BE2C (cell line): ENCODE measurements around the gene SMARCAD1. TPM values are rescaled to one million over a fixed set of nuclear protein-coding genes. Genes with fewer than 3 reads are reported as not detected.

ENCODE experiments used
- DNase-seq: peaks from one replicate; pipeline ENCODE4 v3.0.0-alpha.2; 2020
- H3K27me3 ChIP-seq: fragments of 250-450 bp; sonication (Bioruptor Pico); 2 replicates; pipeline ENCODE4 v1.5.1; 2020; ENCODE audit warnings: mild to moderate bottlenecking
- H3K36me3 ChIP-seq: fragments of 250-450 bp; sonication (Bioruptor Pico); 2 replicates; pipeline ENCODE4 v1.5.1; 2020; ENCODE audit warnings: mild to moderate bottlenecking
- H3K4me1 ChIP-seq: fragments of 250-450 bp; sonication (Bioruptor Pico); 2 replicates; pipeline ENCODE4 v1.5.1; 2020
- H3K4me3 ChIP-seq: 2 replicates; pipeline ENCODE4 v1.5.1; 2011; ENCODE audit warnings: low read depth, low read length
- H3K9me3 ChIP-seq: fragments of 250-450 bp; sonication (Bioruptor Pico); 2 replicates; pipeline ENCODE4 v1.5.1; 2020
- CTCF ChIP-seq: IDR thresholded peaks from 2 replicates; pipeline ENCODE4 v1.5.1; 2012; ENCODE audit warnings: mild to moderate bottlenecking, low read depth, low read length
- polyA plus RNA-seq: library from polyadenylated mRNA; unstranded; fragments of >200 nt; gene quantifications from one replicate; pipeline ENCODE4 v1.2.1, GENCODE V29; 2012; ENCODE audit warnings: low read depth, missing spikeins; ENCODE audit not compliant: insufficient read length, insufficient read depth

Gene SMARCAD1
- 17.1 TPM for polyA plus RNA-seq

- no peak for TF ChIP-seq CTCF
- H3K27me3 ChIP-seq: no peaks in the 10 kb centered on the region
- H3K9me3 ChIP-seq: no peaks in the 10 kb centered on the region
- H3K36me3 ChIP-seq: peaks cover 39% of the 10 kb centered on the region
- H3K4me3 ChIP-seq: peak within 1 kb of the TSS; percentile 83
- peak; percentile 90 for DNase-seq
- peaks cover 6% of the 10 kb centered on the region; the same call in 1 of the 2 replicates for H3K4me1 ChIP-seq
Observed at GRCh38 chr4:94207469-94208224, at the start of gene SMARCAD1. TSS of gene SMARCAD1 (plus strand) at chr4:94207865. CDS start at chr4:94208395, 530 bp downstream.

- Histone ChIP-seq H3K4me1 (no peaks in the 10 kb centered on the region), H3K27me3 (no peaks in the 10 kb centered on the region), H3K9me3 (no peaks in the 10 kb centered on the region), H3K36me3 (no peaks in the 10 kb centered on the region), H3K4me3 (no peak overlapping the region)
- DNase-seq: no peak
- TF ChIP-seq CTCF: no peak
Observed at GRCh38 chr4:94158883-94159282, 48.8 kb upstream of the SMARCAD1 start.

GRCh38 chr4:94159790-94160189 is 47.9 kb upstream of the SMARCAD1 start:
- Histone ChIP-seq H3K36me3 (no peaks in the 10 kb centered on the region), H3K9me3 (no peaks in the 10 kb centered on the region), H3K4me1 (no peaks in the 10 kb centered on the region), H3K27me3 (no peaks in the 10 kb centered on the region), H3K4me3 (no peak overlapping the region)
- TF ChIP-seq CTCF: no peak
- no peak for DNase-seq

- Histone ChIP-seq H3K36me3 (no peaks in the 10 kb centered on the region), H3K27me3 (no peaks in the 10 kb centered on the region), H3K9me3 (no peaks in the 10 kb centered on the region), H3K4me3 (no peak overlapping the region), H3K4me1 (no peaks in the 10 kb centered on the region)
- TF ChIP-seq CTCF: no peak
- no peak for DNase-seq
Observed at GRCh38 chr4:94160774-94161173, 46.9 kb upstream of the SMARCAD1 start.

- no peaks in the 10 kb centered on the region for H3K9me3 ChIP-seq
- DNase-seq: no peak
- no peak for TF ChIP-seq CTCF
- H3K36me3 ChIP-seq: no peaks in the 10 kb centered on the region
- no peaks in the 10 kb centered on the region for H3K27me3 ChIP-seq
- no peaks in the 10 kb centered on the region for H3K4me1 ChIP-seq
- H3K4me3 ChIP-seq: no peak overlapping the region
Observed at GRCh38 chr4:94165256-94165655, 42.4 kb upstream of the SMARCAD1 start.

- TF ChIP-seq CTCF: no peak
Observed at GRCh38 chr4:94168321-94168720, 39.3 kb upstream of the SMARCAD1 start.

More at GRCh38 chr4:94168321-94168720, 39.3 kb upstream of the SMARCAD1 start:
- Histone ChIP-seq H3K4me3 (no peak overlapping the region), H3K9me3 (no peaks in the 10 kb centered on the region; the same call in 1 of the 2 replicates), H3K36me3 (no peaks in the 10 kb centered on the region), H3K4me1 (no peaks in the 10 kb centered on the region), H3K27me3 (no peaks in the 10 kb centered on the region)
- DNase-seq: no peak
